ENCODE data around the gene ABI1. TPM values are rescaled to one million over a fixed set of nuclear protein-coding genes. Genes with fewer than 3 reads are reported as not detected.

Gene ABI1
- total and polyA plus RNA-seq, 2 donors (not counting 1 experiment from before 2014, with no cell fraction given), result 29.4 to 74.3 TPM

GRCh38 chr10:26711324-26711723 is 149.4 kb downstream of the ABI1 start:
- H3K27ac ChIP-seq (ENCODE audit: insufficient read depth, low read length), result no peak overlapping the region
- no peaks in the 10 kb centered on the region for H3K4me1 ChIP-seq (ENCODE audit: control insufficient read depth, extremely low read depth, insufficient read depth, low read length)
- H3K79me2 ChIP-seq (ENCODE audit: control insufficient read depth, insufficient read depth, low read length), result no peaks in the 10 kb centered on the region
- no peak overlapping the region for H2AFZ ChIP-seq (ENCODE audit: low read length)
- no peak overlapping the region for H3K9ac ChIP-seq (ENCODE audit: insufficient read depth, low read length)
- H3K27me3 ChIP-seq (ENCODE audit: control insufficient read depth, insufficient read depth, low read length), result no peaks in the 10 kb centered on the region
- H3K4me3 ChIP-seq (replicated peaks in 1 of 4; ENCODE audit: control extremely low read depth in 1 of 4, insufficient read depth in 1 of 4, low read depth in 3 of 4, low read length in 4 of 4), result no peak overlapping the region
- TF ChIP-seq CTCF (conservative IDR thresholded peaks at IDR 0.05 in 1 of 2, IDR thresholded peaks at IDR 0.05 in 1 of 2; ENCODE audit: low read depth in 1 of 2, low read length in 2 of 2) (no peak), EZH2 (IDR thresholded peaks at IDR 0.05; ENCODE audit: low read length, missing control alignments) (no peak)
- H4K20me1 ChIP-seq (ENCODE audit: control insufficient read depth, extremely low read depth, insufficient read depth, low read length), result no peaks in the 10 kb centered on the region
- DNase-seq (ENCODE audit: low read depth in 2 of 2), result no peak
- no peaks in the 10 kb centered on the region for H3K9me3 ChIP-seq (ENCODE audit: control insufficient read depth, insufficient read depth, low read depth, low read length)
- H3K36me3 ChIP-seq (ENCODE audit: control insufficient read depth, insufficient read depth, low read length), result peaks cover 2% of the 10 kb centered on the region
- H3K4me2 ChIP-seq (ENCODE audit: extremely low read depth, insufficient read depth, low read length), result no peak overlapping the region

- Histone ChIP-seq H3K79me2 (ENCODE audit: control insufficient read depth, insufficient read depth, low read length) (peaks cover 8% of the 10 kb centered on the region), H3K4me3 (replicated peaks in 1 of 4; ENCODE audit: control extremely low read depth in 1 of 4, insufficient read depth in 1 of 4, low read depth in 3 of 4, low read length in 4 of 4) (no peak overlapping the region), H3K4me2 (ENCODE audit: extremely low read depth, insufficient read depth, low read length) (no peak overlapping the region), H3K27ac (ENCODE audit: insufficient read depth, low read length) (no peak overlapping the region), H3K9me3 (ENCODE audit: control insufficient read depth, insufficient read depth, low read depth, low read length) (no peaks in the 10 kb centered on the region), H3K9ac (ENCODE audit: insufficient read depth, low read length) (no peak overlapping the region), H3K4me1 (ENCODE audit: control insufficient read depth, extremely low read depth, insufficient read depth, low read length) (no peaks in the 10 kb centered on the region), H3K27me3 (ENCODE audit: control insufficient read depth, insufficient read depth, low read length) (no peaks in the 10 kb centered on the region), H2AFZ (ENCODE audit: low read length) (no peak overlapping the region), H4K20me1 (ENCODE audit: control insufficient read depth, extremely low read depth, insufficient read depth, low read length) (no peaks in the 10 kb centered on the region), H3K36me3 (ENCODE audit: control insufficient read depth, insufficient read depth, low read length) (peaks cover 2% of the 10 kb centered on the region)
- TF ChIP-seq EZH2 (IDR thresholded peaks at IDR 0.05; ENCODE audit: low read length, missing control alignments), result no peak
- no peak for TF ChIP-seq CTCF (conservative IDR thresholded peaks at IDR 0.05 in 1 of 2, IDR thresholded peaks at IDR 0.05 in 1 of 2; ENCODE audit: low read depth in 1 of 2, low read length in 2 of 2)
- no peak for DNase-seq (ENCODE audit: low read depth in 2 of 2)
These were observed 153.8 kb downstream of the ABI1 start for GRCh38 chr10:26706936-26707335.

GRCh38 chr10:26706206-26706605 is 154.6 kb downstream of the ABI1 start:
- peaks cover 2% of the 10 kb centered on the region for H3K36me3 ChIP-seq (ENCODE audit: control insufficient read depth, insufficient read depth, low read length)
- no peak for TF ChIP-seq EZH2 (IDR thresholded peaks at IDR 0.05; ENCODE audit: low read length, missing control alignments)
- no peak for TF ChIP-seq CTCF (conservative IDR thresholded peaks at IDR 0.05 in 1 of 2, IDR thresholded peaks at IDR 0.05 in 1 of 2; ENCODE audit: low read depth in 1 of 2, low read length in 2 of 2)
- H2AFZ ChIP-seq (ENCODE audit: low read length), result no peak overlapping the region
- H3K4me1 ChIP-seq (ENCODE audit: control insufficient read depth, extremely low read depth, insufficient read depth, low read length), result no peaks in the 10 kb centered on the region
- no peak overlapping the region for H3K27ac ChIP-seq (ENCODE audit: insufficient read depth, low read length)
- no peaks in the 10 kb centered on the region for H3K27me3 ChIP-seq (ENCODE audit: control insufficient read depth, insufficient read depth, low read length)
- H3K9ac ChIP-seq (ENCODE audit: insufficient read depth, low read length), result no peak overlapping the region
- H3K4me2 ChIP-seq (ENCODE audit: extremely low read depth, insufficient read depth, low read length), result no peak overlapping the region
- DNase-seq (ENCODE audit: low read depth in 2 of 2), result no peak
- no peaks in the 10 kb centered on the region for H3K9me3 ChIP-seq (ENCODE audit: control insufficient read depth, insufficient read depth, low read depth, low read length)
- no peaks in the 10 kb centered on the region for H4K20me1 ChIP-seq (ENCODE audit: control insufficient read depth, extremely low read depth, insufficient read depth, low read length)
- H3K79me2 ChIP-seq (ENCODE audit: control insufficient read depth, insufficient read depth, low read length), result peaks cover 15% of the 10 kb centered on the region
- H3K4me3 ChIP-seq (replicated peaks in 1 of 4; ENCODE audit: control extremely low read depth in 1 of 4, insufficient read depth in 1 of 4, low read depth in 3 of 4, low read length in 4 of 4), result no peak overlapping the region

Measured in fibroblast of lung (primary cell).